RWPE1 (cell line): ENCODE results near the gene SLC38A10.

Experiments
- CTCF ChIA-PET: fragments of 350-600 bp; sonication (Branson Sonifier 250); formaldehyde crosslinking; extraction: SDS; loops from one replicate; lab custom pipeline; 2021; lab: Yijun Ruan, JAX
- POLR2A ChIA-PET: fragments of 400-600 bp; formaldehyde crosslinking; extraction: SDS; loops from one replicate; lab custom pipeline; 2020; ENCODE audit warnings: antibody characterized with exemption; ENCODE audit not compliant: low non-redundant PET; lab: Yijun Ruan, JAX
- DNase-seq: peaks from one replicate; pipeline ENCODE4 v3.0.0; 2012; ENCODE audit warnings: low spot score
- H3K27ac ChIP-seq: fragments of 450-650 bp; 2 replicates; pipeline ENCODE4 v1.5.1; 2017
- CTCF ChIP-seq: fragments of 450-650 bp; conservative IDR thresholded peaks from 2 replicates; pipeline ENCODE4 v1.5.1; 2017; ENCODE audit warnings: low read depth, mild to moderate bottlenecking

Gene SLC38A10

GRCh38 chr17:81270279-81270678 lies 24.8 kb downstream of the SLC38A10 start:
- no peak for DNase-seq
- H3K27ac ChIP-seq: peak overlapping the region; percentile 33
- POLR2A ChIA-PET: no interaction called here
- CTCF ChIA-PET: no interaction called here
- TF ChIP-seq CTCF: no peak

GRCh38 chr17:81267390-81268067 lies 27.6 kb downstream of the SLC38A10 start:
- no peak overlapping the region for H3K27ac ChIP-seq
- no peak for TF ChIP-seq CTCF
- DNase-seq: no peak
- CTCF ChIA-PET: no interaction called here
- POLR2A ChIA-PET: no interaction called here

GRCh38 chr17:81265576-81265975 lies 29.5 kb downstream of the SLC38A10 start:
- no peak overlapping the region for H3K27ac ChIP-seq
- no peak for TF ChIP-seq CTCF
- DNase-seq: no peak
- ChIA-PET CTCF (interaction anchor here (0.6 kb wide), 1 partner anchor 13 kb away, joined by 3 read pairs; no protein-coding TSS in a partner anchor), POLR2A (no interaction called here)

GRCh38 chr17:81264640-81265039 lies 30.5 kb downstream of the SLC38A10 start:
- DNase-seq: no peak
- CTCF ChIA-PET: no interaction called here
- no peak overlapping the region for H3K27ac ChIP-seq
- POLR2A ChIA-PET: no interaction called here
- TF ChIP-seq CTCF: no peak

- ChIA-PET POLR2A (interaction anchor here (0.6 kb wide), 1 partner anchor 236 kb away, joined by 3 read pairs; no protein-coding TSS in a partner anchor), CTCF (no interaction called here)
- DNase-seq: no peak
- H3K27ac ChIP-seq: peak overlapping the region; percentile 10
- no peak for TF ChIP-seq CTCF
Measured at GRCh38 chr17:81263371-81264181, 31.5 kb downstream of the SLC38A10 start.

- CTCF ChIA-PET: interaction anchor here (1.2 kb wide), 1 partner anchor 244 kb away, joined by 4 read pairs; no protein-coding TSS in a partner anchor
- no peak for TF ChIP-seq CTCF
- no peak for DNase-seq
Measured at GRCh38 chr17:81261582-81262336, 33.3 kb downstream of the SLC38A10 start.

More at GRCh38 chr17:81261582-81262336, 33.3 kb downstream of the SLC38A10 start:
- POLR2A ChIA-PET: no interaction called here
- H3K27ac ChIP-seq: no peak overlapping the region
